Naive thymus-derived CD4-positive, alpha-beta T cell (primary cell): ENCODE measurements around the gene DENND1A. TPM values are rescaled to one million over a fixed set of nuclear protein-coding genes. Genes with fewer than 3 reads are reported as not detected.
A peak's percentile ranks its signal among the peaks of the same experiment; 100 is the strongest.
"Not testable (repeated sequence)": the region's sequence is repeated elsewhere in the genome, so short reads cannot be mapped to it uniquely, and the experiment has no call there.

Source experiments
- ATAC-seq: fragments of 150-1000 bp; cut with Tn5 transposase; 2 replicates; pipeline ENCODE4 v1.10.0; 2021; ENCODE audit warnings: mild to moderate bottlenecking, moderate library complexity
- CTCF ChIA-PET: fragments of 350-600 bp; sonication (Branson Sonifier 250); formaldehyde crosslinking; loops from one replicate; lab custom pipeline; 2021; ENCODE audit warnings: antibody characterized with exemption; lab: Charles Lee
- POLR2A ChIA-PET: fragments of 350-600 bp; sonication (Branson Sonifier 250); formaldehyde crosslinking; loops from one replicate; lab custom pipeline; 2021; ENCODE audit warnings: antibody characterized with exemption, inconsistent platforms; lab: Charles Lee
- DNase-seq, 9 donors: peaks; one replicate each; pipeline versions ENCODE4 v3.0.0 to v3.0.0-alpha.2; 2020 to 2022; ENCODE audit warnings: mixed read lengths in 1 of 9
- H3K27ac ChIP-seq: one replicate; pipeline ENCODE4 v1.7.0; 2013; ENCODE audit warnings: mild to moderate bottlenecking, low read depth, low read length, moderate library complexity
- H3K27me3 ChIP-seq, 2 donors: one replicate each; pipeline ENCODE4 v1.7.0; 2013; ENCODE audit warnings: low read length in 2 of 2, mild to moderate bottlenecking in 2 of 2, moderate library complexity in 2 of 2; ENCODE audit not compliant: control insufficient read depth in 2 of 2, insufficient read depth in 2 of 2
- H3K36me3 ChIP-seq, 3 experiments: 1 replicate in 2 of 3; 2 replicates in 1 of 3; pipeline ENCODE4 v1.7.0; 2013; ENCODE audit warnings: low read length in 3 of 3, mild to moderate bottlenecking in 3 of 3, moderate library complexity in 1 of 3; ENCODE audit not compliant: insufficient read depth in 3 of 3, control insufficient read depth in 2 of 3
- H3K4me1 ChIP-seq, 2 donors: one replicate each; pipeline ENCODE4 v1.7.0; 2013; ENCODE audit warnings: low read length in 2 of 2, mild to moderate bottlenecking in 2 of 2, moderate library complexity in 1 of 2; ENCODE audit not compliant: control insufficient read depth in 2 of 2, insufficient read depth in 2 of 2
- H3K4me3 ChIP-seq: 2 replicates; pipeline ENCODE4 v1.7.0; 2013; ENCODE audit warnings: mild to moderate bottlenecking, low read length
- H3K9me3 ChIP-seq, 3 experiments: 1 replicate in 2 of 3; 2 replicates in 1 of 3; pipeline ENCODE4 v1.7.0; 2013; ENCODE audit warnings: low read length in 3 of 3; ENCODE audit not compliant: control insufficient read depth in 2 of 3
- H3K27ac Mint-ChIP-seq, 9 donors: one replicate each; pipeline ENCODE4 v1.8.0; 2020 to 2022; ENCODE audit warnings: mixed read lengths in 9 of 9, mild to moderate bottlenecking in 8 of 9, moderate library complexity in 5 of 9, inconsistent platforms in 2 of 9
- H3K27me3 Mint-ChIP-seq, 5 donors: one replicate each; pipeline ENCODE4 v1.8.0; 2021 to 2022; ENCODE audit warnings: mixed read lengths in 5 of 5, mild to moderate bottlenecking in 1 of 5
- H3K36me3 Mint-ChIP-seq, 5 donors: one replicate each; pipeline ENCODE4 v1.8.0; 2020 to 2022; ENCODE audit warnings: mixed read lengths in 5 of 5, mild to moderate bottlenecking in 3 of 5, inconsistent platforms in 1 of 5
- H3K4me1 Mint-ChIP-seq, 7 donors: one replicate each; pipeline ENCODE4 v1.8.0; 2020 to 2022; ENCODE audit warnings: mixed read lengths in 7 of 7, mild to moderate bottlenecking in 3 of 7, inconsistent platforms in 1 of 7
- H3K4me3 Mint-ChIP-seq, 10 donors: one replicate each; pipeline ENCODE4 v1.8.0; 2020 to 2022; ENCODE audit warnings: mild to moderate bottlenecking in 10 of 10, mixed read lengths in 10 of 10, moderate library complexity in 6 of 10, inconsistent platforms in 2 of 10
- H3K9me3 Mint-ChIP-seq, 11 donors: one replicate each; pipeline ENCODE4 v1.8.0; 2020 to 2022; ENCODE audit warnings: mixed read lengths in 11 of 11, mild to moderate bottlenecking in 4 of 11, inconsistent platforms in 1 of 11, moderate library complexity in 1 of 11
- intact Hi-C, 2 donors: fragments of 100-400 bp; cut with micrococcal nuclease; formaldehyde crosslinking; loops; one replicate each; pipeline ENCODE4 v1.15.1; 2023
- polyA plus RNA-seq, 2 donors: library from polyadenylated mRNA; unstranded; fragments of 300-500 nt; fragmentation: Illumina TruSeq; gene quantifications; one replicate each; pipeline ENCODE4 v1.2.3, GENCODE V29; 2021
- total RNA-seq, 6 experiments: library from RNA in 5 of 6; stranded (reverse) in 5 of 6; gene quantifications; 1 replicate in 5 of 6; 2 replicates in 1 of 6; pipeline ENCODE4 v1.2.3 and lab custom pipeline; 2021 to 2026

The DENND1A gene
- total and polyA plus RNA-seq, 7 experiments from 2014 or later: 4.6 to 41.1 (median 16.5) TPM

DNA sequence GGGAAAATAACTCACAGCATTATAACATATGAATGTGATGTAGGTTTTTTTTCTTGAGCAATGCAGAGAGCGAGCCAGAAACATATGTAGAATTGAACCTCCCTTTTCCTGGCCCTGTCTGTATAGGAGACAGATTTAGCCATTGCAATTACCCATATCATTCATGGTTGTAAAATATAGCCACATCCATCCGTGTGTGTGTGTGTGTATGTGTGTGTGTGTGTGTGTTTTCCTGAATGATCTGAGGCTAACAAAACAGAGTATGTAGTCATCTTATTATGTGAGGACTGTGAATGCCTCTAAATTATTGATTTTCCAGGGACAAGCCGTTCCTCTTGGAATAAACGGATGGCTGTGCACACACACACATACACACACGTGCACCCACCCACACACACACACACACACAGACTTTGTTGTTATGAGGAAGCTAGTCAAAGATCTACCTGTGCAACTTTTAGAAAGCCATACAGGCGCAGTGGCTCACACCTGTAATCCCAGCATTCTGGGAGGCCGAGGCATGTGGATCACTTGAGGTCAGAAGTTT lies 11.7 kb upstream of the DENND1A start:
- no peak for ATAC-seq
- Histone ChIP-seq H3K27me3 (no peaks in the 10 kb centered on the region), H3K36me3 (no peaks in the 10 kb centered on the region), H3K4me1 (no peaks in the 10 kb centered on the region), H3K27ac (no peak overlapping the region), H3K4me3 (no peak overlapping the region), H3K9me3 (no peaks in the 10 kb centered on the region)
- no peak overlapping the region for H3K27ac Mint-ChIP-seq
- POLR2A ChIA-PET: no interaction called here
- CTCF ChIA-PET: no interaction called here
- intact Hi-C loops: no loop called here
- peaks cover 0 to 7% (median 2%) of the 10 kb centered on the region in 11 donors for H3K9me3 Mint-ChIP-seq
- no peak overlapping the region for H3K4me3 Mint-ChIP-seq
- no peak for DNase-seq
- H3K4me1 Mint-ChIP-seq: no peaks in the 10 kb centered on the region
- H3K36me3 Mint-ChIP-seq: peaks cover 0 to 3% (median 1%) of the 10 kb centered on the region in 5 donors
- peaks cover 0 to 14% (median 8%) of the 10 kb centered on the region in 5 donors for H3K27me3 Mint-ChIP-seq

DNA sequence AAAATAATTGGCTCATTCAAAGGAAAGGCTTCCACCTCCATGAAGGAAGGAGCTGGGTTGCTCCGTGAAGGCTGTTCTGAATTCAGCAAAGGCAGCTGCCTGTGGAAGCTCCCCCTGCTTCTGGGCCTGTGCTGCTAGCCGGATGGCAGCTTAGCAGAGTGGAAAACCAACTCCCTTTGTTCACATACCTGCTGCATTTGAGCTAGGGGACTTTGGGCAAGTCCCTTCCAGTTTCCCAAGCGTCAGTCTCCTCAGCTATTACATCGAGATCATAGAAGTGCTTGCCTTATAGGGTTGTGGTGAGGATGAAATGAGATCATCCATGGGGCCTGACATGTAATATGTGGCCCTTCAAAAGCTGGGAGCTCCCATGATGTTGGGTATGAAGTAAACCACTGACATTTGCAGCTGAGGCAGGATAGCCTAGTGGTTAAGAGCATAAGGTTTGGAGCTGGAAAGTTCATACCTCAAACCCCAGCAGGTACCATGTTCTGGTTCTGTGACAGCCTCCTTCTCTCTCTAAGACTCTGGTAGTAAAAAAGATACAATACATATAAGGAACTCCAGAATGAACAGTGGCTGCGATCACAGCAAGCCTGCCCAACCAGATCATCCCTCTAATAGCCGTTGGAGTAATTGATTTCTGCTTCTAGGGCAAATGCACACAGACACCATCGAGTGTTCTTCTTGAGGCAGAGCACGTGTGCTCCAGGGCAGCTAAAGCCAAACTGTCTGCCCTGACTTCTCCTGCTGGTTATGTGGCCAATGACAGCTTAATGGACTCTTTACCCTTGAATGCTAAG lies 11.0 kb upstream of the DENND1A start:
- peaks cover 0 to 6% (median 3%) of the 10 kb centered on the region in 5 donors for H3K36me3 Mint-ChIP-seq
- peaks cover 0 to 9% (median 5%) of the 10 kb centered on the region in 11 donors for H3K9me3 Mint-ChIP-seq
- DNase-seq (no peak), ATAC-seq (no peak)
- H3K27me3 ChIP-seq: no peaks in the 10 kb centered on the region
- H3K27ac Mint-ChIP-seq: no peak overlapping the region
- ChIA-PET POLR2A (no interaction called here), CTCF (no interaction called here)
- no peak overlapping the region for H3K27ac ChIP-seq
- H3K4me1 ChIP-seq: no peaks in the 10 kb centered on the region
- no peaks in the 10 kb centered on the region for H3K36me3 ChIP-seq
- no peaks in the 10 kb centered on the region for H3K4me1 Mint-ChIP-seq
- peaks cover 5 to 18% (median 14%) of the 10 kb centered on the region in 5 donors for H3K27me3 Mint-ChIP-seq
- no peak overlapping the region for H3K4me3 ChIP-seq
- H3K9me3 ChIP-seq: no peaks in the 10 kb centered on the region
- no peak overlapping the region for H3K4me3 Mint-ChIP-seq
- intact Hi-C loops: no loop called here

DNA sequence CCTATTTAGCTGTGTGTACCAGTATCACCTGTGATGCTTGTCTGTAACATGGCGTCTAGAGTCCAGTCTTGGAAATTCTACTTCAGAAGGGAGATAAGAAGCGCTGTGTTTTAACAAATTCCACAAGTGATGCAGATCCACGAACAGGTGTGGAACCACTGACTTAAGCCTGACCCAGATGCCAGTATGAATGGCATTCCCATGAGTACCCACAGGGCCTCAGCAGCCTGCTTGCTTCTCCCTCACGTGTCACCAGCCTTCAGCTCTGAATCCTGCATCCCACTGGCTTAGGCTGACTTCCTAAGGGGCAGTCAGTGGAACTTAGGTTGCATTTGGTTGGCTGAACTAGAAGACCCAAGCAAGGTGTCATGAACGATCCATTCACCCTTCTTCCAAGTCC lies 8.5 kb upstream of the DENND1A start:
- POLR2A ChIA-PET: no interaction called here
- ATAC-seq (no peak), DNase-seq (no peak)
- no peaks in the 10 kb centered on the region for H3K9me3 ChIP-seq
- H3K36me3 ChIP-seq: no peaks in the 10 kb centered on the region
- intact Hi-C loops: loop anchor here in 1 of 2 donors (10.0 kb wide), 1 partner anchor 1006 kb away; the partner anchor contains the start of gene GOLGA1
- peaks cover 0 to 9% (median 5%) of the 10 kb centered on the region in 11 donors for H3K9me3 Mint-ChIP-seq
- no peaks in the 10 kb centered on the region for H3K4me1 Mint-ChIP-seq
- no peak overlapping the region for H3K4me3 Mint-ChIP-seq
- CTCF ChIA-PET: no interaction called here
- H3K4me3 ChIP-seq: no peak overlapping the region
- peaks cover 5 to 35% (median 18%) of the 10 kb centered on the region in 5 donors for H3K27me3 Mint-ChIP-seq
- H3K27ac Mint-ChIP-seq: no peak overlapping the region
- H3K4me1 ChIP-seq: no peaks in the 10 kb centered on the region
- H3K27me3 ChIP-seq: no peaks in the 10 kb centered on the region
- no peak overlapping the region for H3K27ac ChIP-seq
- H3K36me3 Mint-ChIP-seq: peaks cover 0 to 6% (median 3%) of the 10 kb centered on the region in 5 donors

DNA sequence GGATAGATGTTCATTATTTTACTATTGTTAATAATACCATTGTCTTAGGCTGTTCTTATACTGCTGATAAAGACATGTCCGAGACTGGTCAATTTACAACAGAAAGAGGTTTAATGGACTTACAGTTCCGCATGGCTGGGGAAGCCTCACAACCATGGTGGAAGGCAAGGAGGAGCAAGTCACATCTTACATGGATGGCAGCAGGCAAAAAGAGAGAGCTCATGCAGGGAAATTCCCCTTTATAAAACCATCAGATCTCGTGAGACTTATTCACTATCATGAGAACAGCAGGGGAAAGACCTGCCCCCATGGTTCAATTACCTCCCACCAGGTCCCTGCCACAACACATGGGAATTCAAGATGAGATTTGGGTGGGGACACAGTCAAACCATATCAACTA lies 6.6 kb upstream of the DENND1A start:
- H3K36me3 Mint-ChIP-seq, H3K9me3 ChIP-seq, H3K36me3 ChIP-seq, H3K4me1 ChIP-seq, H3K27ac Mint-ChIP-seq, H3K4me3 Mint-ChIP-seq, ATAC-seq, H3K27ac ChIP-seq, H3K9me3 Mint-ChIP-seq, CTCF ChIA-PET, POLR2A ChIA-PET, DNase-seq, H3K4me3 ChIP-seq, H3K27me3 ChIP-seq, H3K4me1 Mint-ChIP-seq: not testable (repeated sequence)
- H3K27me3 Mint-ChIP-seq: peaks cover 5 to 36% (median 12%) of the 10 kb centered on the region in 5 donors
- intact Hi-C loops: loop anchor here in 1 of 2 donors (10.0 kb wide), 1 partner anchor 1008 kb away; the partner anchor contains the start of gene GOLGA1

DNA sequence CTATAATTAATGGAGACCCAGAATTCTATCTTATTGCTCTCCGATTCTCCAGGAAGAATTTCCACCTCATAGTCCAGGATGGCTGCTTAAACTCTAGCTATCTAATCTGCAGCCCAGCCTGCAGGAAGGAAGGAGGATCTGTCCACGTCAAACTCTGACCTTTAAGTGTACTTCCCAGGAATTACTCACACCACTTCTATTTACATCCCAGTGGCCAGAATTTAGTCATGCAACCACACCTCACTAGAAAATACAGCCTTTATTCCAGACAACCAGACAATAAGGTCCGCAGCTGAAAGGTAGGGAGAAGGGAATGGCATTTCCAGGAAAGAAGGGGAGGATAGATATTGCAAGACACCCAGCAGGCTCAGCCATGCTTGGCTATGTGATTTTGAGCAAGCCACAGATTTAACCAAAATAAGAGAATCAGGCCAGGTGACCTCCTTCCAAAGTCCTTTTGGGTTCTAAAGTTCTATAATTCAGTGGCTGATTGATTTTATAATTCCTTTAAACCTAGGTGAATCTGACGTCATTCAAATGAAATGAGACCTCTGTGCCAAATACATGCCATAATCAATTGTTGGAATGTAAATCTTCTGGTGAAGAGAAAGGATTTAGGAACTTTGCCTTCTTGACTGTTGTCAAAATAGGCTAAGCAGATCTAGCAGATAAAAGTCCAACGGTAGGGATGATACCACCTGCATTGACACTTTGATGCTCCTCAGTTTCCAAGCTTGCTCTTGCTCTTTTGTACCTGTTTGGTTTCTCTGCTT lies 3.7 kb upstream of the DENND1A start:
- DNase-seq (no peak), ATAC-seq (no peak)
- H3K27ac Mint-ChIP-seq: no peak overlapping the region
- no peaks in the 10 kb centered on the region for H3K36me3 ChIP-seq
- POLR2A ChIA-PET: no interaction called here
- no peak overlapping the region for H3K4me3 Mint-ChIP-seq
- no peak overlapping the region for H3K4me3 ChIP-seq
- H3K9me3 ChIP-seq: no peaks in the 10 kb centered on the region
- no peak overlapping the region for H3K27ac ChIP-seq
- CTCF ChIA-PET: no interaction called here
- H3K27me3 Mint-ChIP-seq: peaks cover 5 to 31% (median 7%) of the 10 kb centered on the region in 5 donors
- no peaks in the 10 kb centered on the region for H3K27me3 ChIP-seq
- intact Hi-C loops: loop anchor here in 1 of 2 donors (5.0 to 10.0 kb wide), 3 partner anchors 1011 to 1841 kb away; partner anchors contain the start of genes GOLGA1, PDCL and TTLL11
- peaks cover 7 to 10% of the 10 kb centered on the region in 2 donors for H3K4me1 ChIP-seq
- peaks cover 0 to 6% (median 3%) of the 10 kb centered on the region in 5 donors for H3K36me3 Mint-ChIP-seq
- H3K9me3 Mint-ChIP-seq: peaks cover 0 to 7% (median 5%) of the 10 kb centered on the region in 11 donors
- H3K4me1 Mint-ChIP-seq: peaks cover 5 to 16% (median 13%) of the 10 kb centered on the region in 7 donors

DNA sequence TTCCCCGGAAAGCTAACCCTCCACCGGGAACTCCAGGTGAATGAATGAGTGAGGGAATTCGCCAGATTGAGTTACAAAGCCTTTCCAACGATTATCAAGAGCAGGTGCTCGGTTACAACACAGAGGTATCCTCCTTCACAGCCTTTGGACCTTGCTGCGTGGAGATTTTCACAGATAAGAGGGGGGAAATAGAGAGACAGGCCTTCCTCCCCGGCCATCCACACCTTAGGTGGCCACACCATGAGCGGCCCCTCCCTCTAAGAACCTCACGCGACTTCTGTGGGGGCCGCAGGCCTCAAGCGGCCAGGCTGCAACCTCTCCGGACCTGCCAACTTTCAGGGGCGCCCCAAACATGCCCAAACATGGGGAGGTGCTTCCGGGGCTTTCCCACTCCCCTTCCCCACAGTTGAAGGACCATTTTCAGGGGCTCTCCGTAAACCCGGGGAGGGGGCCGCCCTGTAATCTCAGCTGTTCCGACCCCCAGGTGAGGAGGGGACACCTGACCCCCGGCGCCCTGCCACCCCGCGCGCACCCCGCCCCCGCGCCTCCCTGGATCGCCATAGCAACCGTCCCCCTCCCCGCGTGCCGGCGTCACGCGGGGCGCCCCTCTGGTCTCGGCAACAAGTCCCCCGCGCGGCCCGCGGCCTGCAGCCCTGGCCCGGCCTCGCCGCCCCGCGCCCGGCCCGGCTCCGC lies 603 bp downstream of the DENND1A start:
- H3K36me3 Mint-ChIP-seq: peaks cover 0 to 10% (median 6%) of the 10 kb centered on the region in 5 donors
- peaks cover 0 to 8% (median 0%) of the 10 kb centered on the region in 5 donors for H3K27me3 Mint-ChIP-seq
- peak overlapping the region; percentile 72 to 91 (median 84) for H3K4me3 Mint-ChIP-seq
- H3K9me3 ChIP-seq: no peaks in the 10 kb centered on the region
- H3K27ac Mint-ChIP-seq: peak overlapping the region; percentile 36 to 93 (median 72)
- peaks cover 7 to 20% of the 10 kb centered on the region in 2 donors for H3K4me1 ChIP-seq
- ChIA-PET CTCF (no interaction called here), POLR2A (no interaction called here)
- ATAC-seq (no peak), DNase-seq (peak in 5 of 9 donors; percentile 10 to 60 (median 22))
- H3K4me3 ChIP-seq: peak overlapping the region; percentile 58
- H3K36me3 ChIP-seq: no peaks in the 10 kb centered on the region
- H3K9me3 Mint-ChIP-seq: peaks cover 0 to 7% (median 0%) of the 10 kb centered on the region in 11 donors
- H3K4me1 Mint-ChIP-seq: peaks cover 32 to 51% (median 45%) of the 10 kb centered on the region in 7 donors
- no peaks in the 10 kb centered on the region for H3K27me3 ChIP-seq
- intact Hi-C loops: loop anchor here in 1 of 2 donors (5.0 kb wide), 1 partner anchor 62 kb away; no protein-coding TSS in a partner anchor
- H3K27ac ChIP-seq: peak overlapping the region; percentile 73
